ENCODE data around the gene ULBP1. TPM values are rescaled to one million over a fixed set of nuclear protein-coding genes. Genes with fewer than 3 reads are reported as not detected.
"Not testable (repeated sequence)": the region's sequence is repeated elsewhere in the genome, so short reads cannot be mapped to it uniquely, and the experiment has no call there.

ULBP1 gene
- total RNA-seq, 2 donors from 2014 or later = 0.14 TPM; not detected in 1

DNA sequence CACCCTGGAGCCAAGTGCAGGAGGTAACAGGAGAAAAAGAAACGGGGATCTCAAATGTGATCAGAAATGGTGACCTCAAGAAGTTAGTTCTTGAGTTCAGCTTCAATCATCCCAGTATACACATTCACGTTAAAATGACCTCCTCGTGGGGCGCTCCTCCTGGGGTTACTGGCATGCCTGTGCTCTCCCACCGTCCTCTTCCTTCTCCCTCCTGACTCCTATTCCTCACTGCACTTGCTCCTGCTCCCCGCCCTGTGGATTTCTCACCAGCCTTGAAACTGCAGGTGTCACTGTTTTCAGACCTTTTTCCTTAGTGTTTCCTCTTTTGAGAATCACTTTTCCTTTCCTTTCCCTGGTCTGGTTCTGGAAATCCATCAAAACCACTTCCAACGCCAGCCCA is 17.1 kb upstream of the ULBP1 start:
- DNase-seq (ENCODE audit: low spot score); H3K36me3 ChIP-seq; ATAC-seq (ENCODE audit: insufficient number of reproducible peaks, low FRiP score, low read depth); H3K27ac ChIP-seq; H3K4me3 ChIP-seq; H3K9me3 ChIP-seq; H3K27me3 ChIP-seq (replicated peaks; ENCODE audit: insufficient read depth); H3K4me1 ChIP-seq (ENCODE audit: control insufficient read depth in 1 of 2, low read depth in 2 of 2): not testable (repeated sequence)

GRCh38 chr6:149947533-149947932 is 16.2 kb upstream of the ULBP1 start:
- H3K4me1 ChIP-seq (ENCODE audit: control insufficient read depth in 1 of 2, low read depth in 2 of 2); DNase-seq (ENCODE audit: low spot score); ATAC-seq (ENCODE audit: insufficient number of reproducible peaks, low FRiP score, low read depth); H3K9me3 ChIP-seq; H3K4me3 ChIP-seq; H3K36me3 ChIP-seq; H3K27me3 ChIP-seq (replicated peaks; ENCODE audit: insufficient read depth); H3K27ac ChIP-seq: not testable (repeated sequence)

DNA sequence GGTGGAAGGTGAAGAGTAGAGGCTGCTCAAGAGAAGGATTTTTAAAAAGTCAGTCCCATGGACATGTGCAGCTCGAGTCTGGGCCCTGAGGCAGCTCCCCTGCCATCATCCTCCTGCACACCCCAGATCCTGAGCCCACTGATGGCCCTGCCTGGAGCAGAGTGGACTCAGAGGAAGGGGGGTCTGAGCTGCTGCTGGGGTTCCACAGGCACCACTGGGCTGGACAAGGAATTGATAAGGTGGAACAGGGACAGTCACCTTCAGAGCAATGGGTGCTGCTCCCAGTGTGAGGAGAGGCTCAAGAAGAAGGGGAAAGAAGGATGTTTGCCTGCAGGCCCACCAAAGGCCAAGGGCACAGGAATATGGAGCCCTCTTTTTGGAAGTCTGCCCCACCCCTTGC is 15.7 kb upstream of the ULBP1 start:
- Histone ChIP-seq H3K36me3 (no peaks in the 10 kb centered on the region), H3K4me3 (no peak overlapping the region), H3K4me1 (ENCODE audit: control insufficient read depth in 1 of 2, low read depth in 2 of 2) (no peaks in the 10 kb centered on the region), H3K27ac (no peak overlapping the region), H3K27me3 (replicated peaks; ENCODE audit: insufficient read depth) (no peaks in the 10 kb centered on the region), H3K9me3 (no peaks in the 10 kb centered on the region)
- ATAC-seq (ENCODE audit: insufficient number of reproducible peaks, low FRiP score, low read depth) (no peak), DNase-seq (ENCODE audit: low spot score) (no peak)
- TF ChIP-seq, protein P1, sequence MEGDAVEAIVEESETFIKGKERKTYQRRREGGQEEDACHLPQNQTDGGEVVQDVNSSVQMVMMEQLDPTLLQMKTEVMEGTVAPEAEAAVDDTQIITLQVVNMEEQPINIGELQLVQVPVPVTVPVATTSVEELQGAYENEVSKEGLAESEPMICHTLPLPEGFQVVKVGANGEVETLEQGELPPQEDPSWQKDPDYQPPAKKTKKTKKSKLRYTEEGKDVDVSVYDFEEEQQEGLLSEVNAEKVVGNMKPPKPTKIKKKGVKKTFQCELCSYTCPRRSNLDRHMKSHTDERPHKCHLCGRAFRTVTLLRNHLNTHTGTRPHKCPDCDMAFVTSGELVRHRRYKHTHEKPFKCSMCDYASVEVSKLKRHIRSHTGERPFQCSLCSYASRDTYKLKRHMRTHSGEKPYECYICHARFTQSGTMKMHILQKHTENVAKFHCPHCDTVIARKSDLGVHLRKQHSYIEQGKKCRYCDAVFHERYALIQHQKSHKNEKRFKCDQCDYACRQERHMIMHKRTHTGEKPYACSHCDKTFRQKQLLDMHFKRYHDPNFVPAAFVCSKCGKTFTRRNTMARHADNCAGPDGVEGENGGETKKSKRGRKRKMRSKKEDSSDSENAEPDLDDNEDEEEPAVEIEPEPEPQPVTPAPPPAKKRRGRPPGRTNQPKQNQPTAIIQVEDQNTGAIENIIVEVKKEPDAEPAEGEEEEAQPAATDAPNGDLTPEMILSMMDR (IDR thresholded peaks at IDR 0.05) = no peak

DNA sequence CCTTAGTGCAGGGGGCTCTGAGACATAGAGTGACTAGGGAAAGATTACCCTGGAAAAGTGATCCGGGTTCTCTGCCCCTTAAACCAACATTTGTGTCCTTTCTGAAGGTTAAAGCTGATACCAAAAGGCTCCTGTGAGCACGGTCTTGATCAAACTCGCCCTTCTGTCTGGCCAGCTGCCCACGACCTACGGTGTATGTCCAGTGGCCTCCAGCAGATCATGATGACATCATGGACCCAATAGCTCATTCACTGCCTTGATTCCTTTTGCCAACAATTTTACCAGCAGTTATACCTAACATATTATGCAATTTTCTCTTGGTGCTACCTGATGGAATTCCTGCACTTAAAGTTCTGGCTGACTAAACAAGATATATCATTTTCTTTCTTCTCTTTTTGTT is 15.1 kb upstream of the ULBP1 start:
- no peaks in the 10 kb centered on the region for H3K36me3 ChIP-seq
- H3K27ac ChIP-seq = no peak overlapping the region
- no peaks in the 10 kb centered on the region for H3K9me3 ChIP-seq
- H3K4me3 ChIP-seq = no peak overlapping the region
- TF ChIP-seq, protein P1 (IDR thresholded peaks at IDR 0.05) = no peak
- no peak for DNase-seq (ENCODE audit: low spot score)
- H3K4me1 ChIP-seq (ENCODE audit: control insufficient read depth in 1 of 2, low read depth in 2 of 2) = no peaks in the 10 kb centered on the region
- ATAC-seq (ENCODE audit: insufficient number of reproducible peaks, low FRiP score, low read depth) = no peak
- H3K27me3 ChIP-seq (replicated peaks; ENCODE audit: insufficient read depth) = no peaks in the 10 kb centered on the region

DNA sequence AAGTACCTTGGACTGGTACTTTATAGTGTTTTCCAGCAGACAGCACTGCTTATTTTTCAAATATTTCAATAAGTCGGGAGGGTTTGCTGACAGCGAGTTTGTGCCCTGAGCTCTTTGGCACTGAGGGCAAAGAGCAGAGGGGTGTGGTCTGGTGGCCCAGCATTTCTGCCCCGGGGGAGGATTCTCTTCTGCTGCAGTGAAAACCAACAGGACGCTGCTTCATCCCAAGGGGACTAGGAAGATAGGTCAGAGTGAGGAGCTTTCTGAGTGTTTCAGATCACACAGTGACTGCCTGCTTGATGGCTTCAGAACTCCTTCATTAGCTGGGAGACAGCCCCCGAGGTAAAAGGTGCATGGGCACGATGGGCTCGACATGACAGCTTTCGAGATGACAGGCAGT is 13.3 kb upstream of the ULBP1 start:
- TF ChIP-seq, protein P1 (IDR thresholded peaks at IDR 0.05) = no peak
- Histone ChIP-seq H3K27me3 (replicated peaks; ENCODE audit: insufficient read depth) (peaks cover 5% of the 10 kb centered on the region), H3K27ac (no peak overlapping the region), H3K4me1 (ENCODE audit: control insufficient read depth in 1 of 2, low read depth in 2 of 2) (no peaks in the 10 kb centered on the region), H3K4me3 (no peak overlapping the region), H3K9me3 (no peaks in the 10 kb centered on the region), H3K36me3 (no peaks in the 10 kb centered on the region)
- DNase-seq (ENCODE audit: low spot score) = no peak
- no peak for ATAC-seq (ENCODE audit: insufficient number of reproducible peaks, low FRiP score, low read depth)

DNA sequence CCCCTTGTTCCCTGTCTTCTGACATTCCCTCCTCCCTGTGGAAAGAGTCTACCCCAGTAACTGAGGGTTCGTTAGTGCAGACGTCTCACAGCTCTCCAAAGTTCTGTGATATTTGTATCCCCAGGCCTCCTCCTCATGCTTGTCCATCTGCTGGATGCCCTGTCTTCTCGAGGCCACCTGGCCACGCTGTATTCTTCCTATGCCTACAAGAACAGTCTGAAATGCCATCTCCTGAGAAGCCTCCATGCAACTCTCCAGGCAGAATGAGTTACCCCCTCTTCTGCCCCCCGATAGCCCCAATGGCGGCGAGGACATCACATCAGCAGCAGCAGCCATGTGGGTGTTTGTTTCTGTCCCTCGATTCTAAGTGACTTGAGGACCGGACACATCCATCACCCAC is 12.6 kb upstream of the ULBP1 start:
- no peaks in the 10 kb centered on the region for H3K36me3 ChIP-seq
- no peak for DNase-seq (ENCODE audit: low spot score)
- H3K9me3 ChIP-seq = no peaks in the 10 kb centered on the region
- peaks cover 11% of the 10 kb centered on the region for H3K27me3 ChIP-seq (replicated peaks; ENCODE audit: insufficient read depth)
- no peak for ATAC-seq (ENCODE audit: insufficient number of reproducible peaks, low FRiP score, low read depth)
- no peaks in the 10 kb centered on the region for H3K4me1 ChIP-seq (ENCODE audit: control insufficient read depth in 1 of 2, low read depth in 2 of 2)
- H3K27ac ChIP-seq = no peak overlapping the region
- H3K4me3 ChIP-seq = no peak overlapping the region
- TF ChIP-seq, protein P1 (IDR thresholded peaks at IDR 0.05) = no peak

All from thoracic aorta (tissue), 2 donors.